C4-2B (cell line): ENCODE results near the gene ZNF385D.

Experiments
- H3K27ac ChIP-seq: fragments of 450-650 bp; 2 replicates; pipeline ENCODE4 v1.5.1; 2017
- ZFX ChIP-seq: fragments of 450-650 bp; IDR thresholded peaks from 2 replicates; pipeline ENCODE4 v1.6.1; 2017
- TF ChIP-seq, protein P1 (sequence below): fragments of 450-650 bp; conservative IDR thresholded peaks from 2 replicates; pipeline ENCODE4 v1.5.1; 2017; ENCODE audit warnings: mild to moderate bottlenecking

Gene ZNF385D

DNA sequence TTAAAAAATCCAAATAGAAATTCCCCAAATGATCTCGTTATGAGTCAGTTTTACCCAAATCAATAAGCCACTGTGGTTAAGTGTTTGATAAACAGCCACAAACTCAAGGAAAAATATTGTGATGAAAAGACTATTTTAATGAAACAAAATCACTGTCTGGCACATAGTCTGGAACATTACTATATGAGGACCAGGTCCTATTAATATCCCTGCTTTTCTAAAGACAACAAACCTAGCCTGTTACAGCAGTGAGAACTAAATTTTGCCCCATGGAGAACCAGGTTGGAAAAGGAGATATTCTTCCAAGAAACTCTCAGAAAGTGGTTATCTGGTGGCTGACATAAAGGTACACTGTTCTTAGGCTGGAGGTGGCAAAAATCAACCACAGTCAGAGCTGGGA, 27.7 kb upstream of the ZNF385D start:
- no peak overlapping the region for H3K27ac ChIP-seq
- TF ChIP-seq, protein P1, sequence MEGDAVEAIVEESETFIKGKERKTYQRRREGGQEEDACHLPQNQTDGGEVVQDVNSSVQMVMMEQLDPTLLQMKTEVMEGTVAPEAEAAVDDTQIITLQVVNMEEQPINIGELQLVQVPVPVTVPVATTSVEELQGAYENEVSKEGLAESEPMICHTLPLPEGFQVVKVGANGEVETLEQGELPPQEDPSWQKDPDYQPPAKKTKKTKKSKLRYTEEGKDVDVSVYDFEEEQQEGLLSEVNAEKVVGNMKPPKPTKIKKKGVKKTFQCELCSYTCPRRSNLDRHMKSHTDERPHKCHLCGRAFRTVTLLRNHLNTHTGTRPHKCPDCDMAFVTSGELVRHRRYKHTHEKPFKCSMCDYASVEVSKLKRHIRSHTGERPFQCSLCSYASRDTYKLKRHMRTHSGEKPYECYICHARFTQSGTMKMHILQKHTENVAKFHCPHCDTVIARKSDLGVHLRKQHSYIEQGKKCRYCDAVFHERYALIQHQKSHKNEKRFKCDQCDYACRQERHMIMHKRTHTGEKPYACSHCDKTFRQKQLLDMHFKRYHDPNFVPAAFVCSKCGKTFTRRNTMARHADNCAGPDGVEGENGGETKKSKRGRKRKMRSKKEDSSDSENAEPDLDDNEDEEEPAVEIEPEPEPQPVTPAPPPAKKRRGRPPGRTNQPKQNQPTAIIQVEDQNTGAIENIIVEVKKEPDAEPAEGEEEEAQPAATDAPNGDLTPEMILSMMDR: no peak
- TF ChIP-seq ZFX: no peak

DNA sequence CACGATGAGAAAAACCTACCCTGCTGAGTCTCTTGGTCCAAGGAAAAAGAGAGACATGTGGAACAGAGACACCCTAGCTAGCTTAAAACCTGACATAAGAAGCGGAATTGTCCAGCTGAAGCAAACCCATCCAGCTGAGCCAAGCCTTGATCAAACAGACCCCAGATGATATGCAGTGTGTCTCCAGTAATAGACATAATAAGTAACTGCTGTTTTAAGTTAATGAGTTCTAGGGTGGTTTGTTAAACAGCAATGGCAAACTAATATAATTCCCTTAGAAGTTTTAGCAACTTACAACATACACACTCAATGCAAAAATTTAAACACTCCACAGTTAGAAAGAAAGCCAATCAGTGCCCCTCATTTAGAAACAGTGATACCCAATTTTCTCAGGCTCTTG, 26.8 kb upstream of the ZNF385D start:
- TF ChIP-seq, protein P1: no peak
- TF ChIP-seq ZFX: no peak
- no peak overlapping the region for H3K27ac ChIP-seq

DNA sequence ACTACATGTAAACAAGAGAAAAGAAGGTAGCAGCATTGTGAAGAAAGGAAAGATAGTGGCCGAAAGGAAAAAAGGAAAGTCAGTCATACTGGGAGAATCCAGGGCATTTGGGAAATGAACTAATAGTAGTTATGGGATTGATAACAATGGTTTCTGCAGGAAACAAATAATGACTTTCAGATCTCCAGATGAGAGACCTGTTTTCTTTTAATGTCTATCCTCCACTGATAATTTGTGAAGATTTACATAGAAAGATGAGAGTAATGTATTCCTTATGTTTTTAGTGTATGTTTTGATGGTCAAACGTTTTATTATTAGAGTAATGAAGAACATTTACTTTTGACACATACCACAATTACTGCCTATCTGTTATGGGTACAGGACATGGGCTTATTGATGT, 15.0 kb upstream of the ZNF385D start:
- TF ChIP-seq, protein P1: no peak
- TF ChIP-seq ZFX: no peak
- no peak overlapping the region for H3K27ac ChIP-seq

DNA sequence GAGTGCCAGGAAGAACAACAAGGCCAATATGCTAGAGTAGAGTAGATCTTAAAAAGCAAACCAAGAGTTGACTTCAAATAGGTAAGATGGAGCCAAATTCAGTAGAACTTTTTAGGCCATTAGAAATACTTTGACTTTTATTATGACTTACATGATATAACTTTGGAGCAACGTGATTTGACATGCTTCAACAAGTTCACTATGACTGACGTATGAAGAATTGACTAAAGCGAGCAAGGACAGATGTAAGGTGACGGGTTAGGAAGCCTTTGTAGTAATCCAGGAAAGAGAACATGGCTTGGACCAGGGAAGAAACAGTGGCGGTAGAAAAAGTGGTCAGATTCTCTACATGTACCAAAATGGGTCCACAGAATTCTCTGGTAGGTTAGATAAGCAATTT, 4.9 kb upstream of the ZNF385D start:
- no peak overlapping the region for H3K27ac ChIP-seq
- TF ChIP-seq, protein P1: no peak
- no peak for TF ChIP-seq ZFX

DNA sequence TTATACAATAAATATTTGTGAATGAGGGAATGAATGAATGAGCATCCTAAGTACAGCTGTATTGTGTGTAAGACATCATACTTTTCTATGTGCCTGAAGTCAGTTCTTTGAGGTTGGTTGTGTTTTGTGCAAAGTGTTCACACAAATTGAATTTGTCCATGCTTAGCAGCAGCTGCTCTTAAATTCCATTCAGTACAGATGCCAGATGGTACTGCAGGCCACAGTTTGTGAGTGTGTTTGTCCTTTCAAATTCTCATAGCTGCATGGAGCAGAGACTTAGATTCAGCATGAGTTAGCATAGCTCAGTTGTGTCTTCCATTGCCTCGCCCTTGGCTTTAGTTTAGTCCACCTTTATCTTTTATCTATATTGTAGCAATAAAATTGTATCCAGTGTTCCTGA, 3.8 kb upstream of the ZNF385D start:
- TF ChIP-seq ZFX: no peak
- TF ChIP-seq, protein P1: no peak
- H3K27ac ChIP-seq: no peak overlapping the region

DNA sequence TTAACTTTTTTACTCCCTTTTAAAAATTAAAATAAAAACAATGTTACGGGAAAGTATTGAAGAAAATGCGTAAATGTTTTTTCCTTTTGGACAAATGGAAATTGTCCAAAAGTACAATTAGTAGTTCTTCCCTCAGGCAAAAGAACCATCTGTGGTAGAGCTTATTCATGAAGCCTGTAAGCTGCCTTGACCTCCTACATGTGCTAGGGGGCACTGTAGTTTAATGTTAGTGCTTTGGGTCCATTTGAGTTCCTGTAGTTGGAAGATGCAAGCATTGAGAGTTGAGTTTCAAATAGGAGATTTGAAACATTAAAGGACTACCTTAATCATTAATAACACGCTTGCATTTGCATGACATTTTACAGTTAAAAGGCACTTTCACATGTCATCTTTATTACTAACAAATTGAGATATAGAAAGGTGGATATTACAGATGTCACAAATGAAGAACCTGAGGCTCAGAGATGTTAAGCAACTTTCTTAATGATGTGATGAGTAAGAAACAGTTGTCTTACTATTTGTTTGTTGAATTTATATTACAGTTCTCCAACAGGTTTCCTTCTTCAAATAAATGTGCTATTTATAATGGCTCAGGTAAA, 1.8 kb upstream of the ZNF385D start:
- H3K27ac ChIP-seq: no peak overlapping the region
- TF ChIP-seq, protein P1: peak; percentile 81
- TF ChIP-seq ZFX: no peak

DNA sequence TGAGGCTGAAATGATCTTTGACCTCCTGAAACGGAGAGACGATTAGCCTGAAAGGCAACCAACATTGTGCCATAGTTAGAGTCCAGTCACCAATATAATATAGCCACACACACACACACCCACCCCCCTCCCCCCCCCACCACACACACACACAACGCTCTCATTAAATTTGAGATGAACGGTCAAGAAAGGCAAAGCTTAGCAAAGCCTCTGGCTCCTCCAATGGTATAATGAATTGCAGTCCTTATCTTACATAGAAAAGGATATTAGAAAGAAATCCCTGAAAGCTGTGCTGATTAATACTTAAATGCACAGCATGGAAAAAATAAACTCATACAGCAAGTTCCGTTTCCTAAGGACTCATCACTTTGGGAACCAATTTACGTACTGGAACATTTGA, 876 bp upstream of the ZNF385D start:
- no peak overlapping the region for H3K27ac ChIP-seq

More for the DNA sequence above, 876 bp upstream of the ZNF385D start:
- TF ChIP-seq, protein P1: no peak
- TF ChIP-seq ZFX: no peak
